WERI-Rb-1 (cell line): ENCODE measurements around the gene TRAT1.

Source experiments
- DNase-seq: peaks from one replicate; pipeline ENCODE4 v3.0.0-alpha.2; 2020
- H3K27ac ChIP-seq: fragments of 250-450 bp; sonication (Bioruptor Pico); 2 replicates; pipeline ENCODE4 v1.5.1; 2020; ENCODE audit warnings: mild to moderate bottlenecking, moderate library complexity
- H3K27me3 ChIP-seq: fragments of 250-450 bp; sonication (Bioruptor Pico); 2 replicates; pipeline ENCODE4 v1.5.1; 2021; ENCODE audit warnings: mild to moderate bottlenecking, low read depth, moderate library complexity; ENCODE audit not compliant: insufficient read depth, severe bottlenecking
- H3K36me3 ChIP-seq: fragments of 250-450 bp; sonication (Bioruptor Pico); 2 replicates; pipeline ENCODE4 v1.5.1; 2020; ENCODE audit warnings: mild to moderate bottlenecking, moderate library complexity
- H3K4me3 ChIP-seq: 2 replicates; pipeline ENCODE4 v1.5.1; 2011; ENCODE audit warnings: low read depth, mild to moderate bottlenecking, control low read depth, low read length
- H3K9me3 ChIP-seq: fragments of 250-450 bp; sonication (Bioruptor Pico); 2 replicates; pipeline ENCODE4 v1.5.1; 2021; ENCODE audit warnings: mild to moderate bottlenecking, moderate library complexity; ENCODE audit not compliant: severe bottlenecking
- CTCF ChIP-seq: IDR thresholded peaks from 2 replicates; pipeline ENCODE4 v1.5.1; 2011; ENCODE audit warnings: low read depth, mild to moderate bottlenecking, control low read depth, inconsistent platforms, low read length

Gene TRAT1

GRCh38 chr3:108822123-108822897 lies at the start of gene TRAT1:
Gene TRAT1 (plus strand): TSS chr3:108822786. CDS start chr3:108822928, 142 bp downstream.
- Histone ChIP-seq H3K27me3 (no peaks in the 10 kb centered on the region), H3K4me3 (no peak within 1 kb of the TSS), H3K36me3 (no peaks in the 10 kb centered on the region), H3K27ac (no peak within 1 kb of the TSS), H3K9me3 (no peaks in the 10 kb centered on the region)
- no peak for DNase-seq
- TF ChIP-seq CTCF: no peak

- TF ChIP-seq CTCF: no peak
- no peak overlapping the region for H3K27ac ChIP-seq
- no peak overlapping the region for H3K4me3 ChIP-seq
- DNase-seq: no peak
- no peaks in the 10 kb centered on the region for H3K36me3 ChIP-seq
- no peaks in the 10 kb centered on the region for H3K9me3 ChIP-seq
- H3K27me3 ChIP-seq: no peaks in the 10 kb centered on the region
Measured at GRCh38 chr3:108775649-108776048, 46.9 kb upstream of the TRAT1 start.

GRCh38 chr3:108779496-108779895 lies 43.1 kb upstream of the TRAT1 start:
- no peaks in the 10 kb centered on the region for H3K9me3 ChIP-seq
- H3K4me3 ChIP-seq: no peak overlapping the region
- no peaks in the 10 kb centered on the region for H3K36me3 ChIP-seq
- TF ChIP-seq CTCF: no peak
- no peaks in the 10 kb centered on the region for H3K27me3 ChIP-seq
- H3K27ac ChIP-seq: no peak overlapping the region
- no peak for DNase-seq

- no peaks in the 10 kb centered on the region for H3K27me3 ChIP-seq
- no peak for DNase-seq
- H3K4me3 ChIP-seq: no peak overlapping the region
- no peak for TF ChIP-seq CTCF
- H3K27ac ChIP-seq: no peak overlapping the region
- no peaks in the 10 kb centered on the region for H3K9me3 ChIP-seq
- no peaks in the 10 kb centered on the region for H3K36me3 ChIP-seq
Measured at GRCh38 chr3:108780235-108780634, 42.4 kb upstream of the TRAT1 start.

- TF ChIP-seq CTCF: no peak
- no peaks in the 10 kb centered on the region for H3K9me3 ChIP-seq
- DNase-seq: no peak
Measured at GRCh38 chr3:108791473-108791872, 31.1 kb upstream of the TRAT1 start.

GRCh38 chr3:108804437-108804836 lies 18.1 kb upstream of the TRAT1 start:
- Histone ChIP-seq H3K36me3 (no peaks in the 10 kb centered on the region), H3K27ac (no peak overlapping the region), H3K9me3 (no peaks in the 10 kb centered on the region), H3K4me3 (no peak overlapping the region), H3K27me3 (no peaks in the 10 kb centered on the region)
- DNase-seq: no peak
- no peak for TF ChIP-seq CTCF

More at GRCh38 chr3:108791473-108791872, 31.1 kb upstream of the TRAT1 start:
- Histone ChIP-seq H3K36me3 (no peaks in the 10 kb centered on the region), H3K4me3 (no peak overlapping the region), H3K27me3 (no peaks in the 10 kb centered on the region), H3K27ac (no peak overlapping the region)
